ENCODE results near the gene CDYL. TPM values are rescaled to one million over a fixed set of nuclear protein-coding genes. Genes with fewer than 3 reads are reported as not detected.

CDYL gene
- polyA plus RNA-seq, 1 of the 3 experiments (the other 2 are of a cell fraction): 13.3 TPM

- no peaks in the 10 kb centered on the region for H4K20me1 ChIP-seq (ENCODE audit: insufficient read depth)
- no peak for DNase-seq
- H3K9me2 ChIP-seq: no peaks in the 10 kb centered on the region
- WGBS (ENCODE audit: low lambda C conversion rate): 81% methylated on average over 13 of the region's 13 CpGs
- H3K9me3 ChIP-seq: no peaks in the 10 kb centered on the region
- no peak for TF ChIP-seq FOXJ3 (CRISPR knock-in tag; IDR thresholded peaks at IDR 0.05)
- TF ChIP-seq EP300 (IDR thresholded peaks at IDR 0.05; ENCODE audit: borderline replicate concordance in 1 of 2, low read depth in 1 of 2, low read length in 1 of 2): 0 out of 4 replicates have a peak, but pooled peaks of 1 of the 2 experiments have one; percentile 14
- no peak for TF ChIP-seq RAD21 (IDR thresholded peaks at IDR 0.05; ENCODE audit: low read length)
- TF ChIP-seq TAF1 (IDR thresholded peaks at IDR 0.05; ENCODE audit: borderline replicate concordance, low read depth, low read length): no peak
- no peak for TF ChIP-seq RFX5 (IDR thresholded peaks at IDR 0.05; ENCODE audit: low read length)
- no peak for TF ChIP-seq POLR2AphosphoS5 (IDR thresholded peaks at IDR 0.05; ENCODE audit: low read depth, low read length)
- TF ChIP-seq TCF12 (IDR thresholded peaks at IDR 0.05): no peak
- no peak for TF ChIP-seq MAX (IDR thresholded peaks at IDR 0.05; ENCODE audit: low read depth)
- TF ChIP-seq MXI1 (IDR thresholded peaks at IDR 0.05; ENCODE audit: low read depth, low read length): no peak
- TF ChIP-seq SMC3 (IDR thresholded peaks at IDR 0.05; ENCODE audit: low read depth, low read length): no peak
- TF ChIP-seq SIN3A (IDR thresholded peaks at IDR 0.05; ENCODE audit: borderline replicate concordance, low read depth, low read length): no peak
- peak; percentile 46 for TF ChIP-seq GATA2 (CRISPR knock-in tag; IDR thresholded peaks at IDR 0.05)
- TF ChIP-seq NRF1 (IDR thresholded peaks at IDR 0.05; ENCODE audit: low read depth, low read length): no peak
- no peak for TF ChIP-seq MEF2A (IDR thresholded peaks at IDR 0.05; ENCODE audit: borderline replicate concordance, low read depth)
- TF ChIP-seq CTCF (IDR thresholded peaks at IDR 0.05): no peak
- H3K36me3 ChIP-seq (replicated peaks in 1 of 2; ENCODE audit: control insufficient read depth in 1 of 2, insufficient read depth in 2 of 2, low read length in 1 of 2): no peaks in the 10 kb centered on the region
- H2AFZ ChIP-seq (ENCODE audit: low read depth): no peak overlapping the region
- no peaks in the 10 kb centered on the region for H3F3A ChIP-seq (replicated peaks; ENCODE audit: insufficient read depth)
- no peak overlapping the region for H3K4me2 ChIP-seq
- H3K4me1 ChIP-seq (ENCODE audit: control insufficient read depth in 1 of 2, insufficient read depth in 2 of 2, low read depth in 1 of 2, low read length in 1 of 2): peaks cover 0 to 10% of the 10 kb centered on the region in 2 experiments; a peak in 1 of 4 replicates
- H3K27ac ChIP-seq (ENCODE audit: low read depth in 2 of 2, low read length in 1 of 2): no peak overlapping the region; a peak in 1 of 4 replicates
- ChIA-PET CTCF (interaction anchor here (1.2 to 1.3 kb wide), 2 partner anchors 13 to 21 kb away, joined by 3 read pairs; no protein-coding TSS in a partner anchor), POLR2A (no interaction called here)
- H3K79me2 ChIP-seq (ENCODE audit: insufficient read depth): peaks cover 28% of the 10 kb centered on the region
- no peak overlapping the region for H3K4me3 ChIP-seq (ENCODE audit: low read depth in 2 of 2, low read length in 1 of 2)
- no peak overlapping the region for H3K9ac ChIP-seq
- H3K27me3 ChIP-seq (ENCODE audit: insufficient read depth): no peaks in the 10 kb centered on the region
Measured at GRCh38 chr6:4922488-4923037, 146.4 kb downstream of the CDYL start.

- no peaks in the 10 kb centered on the region for H3K27me3 ChIP-seq (ENCODE audit: insufficient read depth)
- H4K20me1 ChIP-seq (ENCODE audit: insufficient read depth): no peaks in the 10 kb centered on the region
- H3K4me3 ChIP-seq (ENCODE audit: low read depth in 2 of 2, low read length in 1 of 2): no peak overlapping the region
- ChIA-PET POLR2A (no interaction called here), CTCF (interaction anchor here (1.3 kb wide), 1 partner anchor 13 kb away, joined by 3 read pairs; no protein-coding TSS in a partner anchor)
- H3F3A ChIP-seq (replicated peaks; ENCODE audit: insufficient read depth): no peaks in the 10 kb centered on the region
- no peaks in the 10 kb centered on the region for H3K9me3 ChIP-seq
- no peak overlapping the region for H3K9ac ChIP-seq
- no peak overlapping the region for H2AFZ ChIP-seq (ENCODE audit: low read depth)
- no peak overlapping the region for H3K27ac ChIP-seq (ENCODE audit: low read depth in 2 of 2, low read length in 1 of 2)
- H3K9me2 ChIP-seq: no peaks in the 10 kb centered on the region
- no peak for DNase-seq
- no peak overlapping the region for H3K4me2 ChIP-seq
- H3K79me2 ChIP-seq (ENCODE audit: insufficient read depth): peaks cover 25% of the 10 kb centered on the region
- no peaks in the 10 kb centered on the region for H3K36me3 ChIP-seq (replicated peaks in 1 of 2; ENCODE audit: control insufficient read depth in 1 of 2, insufficient read depth in 2 of 2, low read length in 1 of 2)
- 97% methylated on average over 3 of the region's 3 CpGs for WGBS (ENCODE audit: low lambda C conversion rate)
- H3K4me1 ChIP-seq (ENCODE audit: control insufficient read depth in 1 of 2, insufficient read depth in 2 of 2, low read depth in 1 of 2, low read length in 1 of 2): peaks cover 0 to 10% of the 10 kb centered on the region in 2 experiments; a peak in 1 of 4 replicates
- TF ChIP-seq RCOR1 (IDR thresholded peaks at IDR 0.05; ENCODE audit: low read length) (no peak), EP300 (IDR thresholded peaks at IDR 0.05; ENCODE audit: borderline replicate concordance in 1 of 2, low read depth in 1 of 2, low read length in 1 of 2) (no peak), NFIC (IDR thresholded peaks at IDR 0.05; ENCODE audit: borderline replicate concordance) (no peak), CTCF (IDR thresholded peaks at IDR 0.05) (no peak), SIN3A (IDR thresholded peaks at IDR 0.05; ENCODE audit: borderline replicate concordance, low read depth, low read length) (no peak), TCF12 (IDR thresholded peaks at IDR 0.05) (no peak), RXRA (IDR thresholded peaks at IDR 0.05; ENCODE audit: borderline replicate concordance, low read depth) (no peak), GATA2 (CRISPR knock-in tag; IDR thresholded peaks at IDR 0.05) (no peak), ELF1 (IDR thresholded peaks at IDR 0.05) (no peak), YY1 (IDR thresholded peaks at IDR 0.05; ENCODE audit: low read depth) (no peak), PBX3 (IDR thresholded peaks at IDR 0.05) (no peak)
Measured at GRCh38 chr6:4923081-4923480, 146.9 kb downstream of the CDYL start.
